ENCODE results near the gene ZNF532.

ZNF532 gene

DNA sequence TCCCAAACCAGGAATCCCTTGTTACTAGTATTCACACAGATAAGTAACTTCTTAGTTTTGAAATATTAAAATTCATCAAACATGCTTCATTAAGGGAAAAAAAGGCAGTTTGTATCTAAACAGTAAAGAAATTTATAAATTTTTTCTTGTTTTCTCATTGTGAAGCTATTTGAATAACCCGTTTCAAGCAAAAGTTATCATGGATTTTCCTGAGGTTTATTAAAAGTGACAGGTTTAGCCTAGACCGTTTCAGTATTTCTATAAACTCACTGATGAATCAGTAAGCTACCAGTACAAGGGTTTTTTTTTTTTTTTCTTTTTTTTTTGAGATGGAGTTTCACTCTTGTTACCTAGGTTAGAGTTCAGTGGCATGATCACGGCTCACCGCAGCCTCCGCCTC lies 20.0 kb downstream of the ZNF532 start:
- Histone ChIP-seq H3K27me3 (ENCODE audit: insufficient read depth, poor library complexity, severe bottlenecking) (peaks cover 10% of the 10 kb centered on the region), H3K27ac (replicated peaks) (no peak overlapping the region), H3K4me3 (replicated peaks; ENCODE audit: insufficient read depth, low read length) (no peak overlapping the region)
- no peak for DNase-seq (ENCODE audit: low read depth in 1 of 2, low spot score in 1 of 2)
- TF ChIP-seq SPI1 (IDR thresholded peaks at IDR 0.05; ENCODE audit: borderline replicate concordance, low read depth), result no peak
- TF ChIP-seq, protein P1, sequence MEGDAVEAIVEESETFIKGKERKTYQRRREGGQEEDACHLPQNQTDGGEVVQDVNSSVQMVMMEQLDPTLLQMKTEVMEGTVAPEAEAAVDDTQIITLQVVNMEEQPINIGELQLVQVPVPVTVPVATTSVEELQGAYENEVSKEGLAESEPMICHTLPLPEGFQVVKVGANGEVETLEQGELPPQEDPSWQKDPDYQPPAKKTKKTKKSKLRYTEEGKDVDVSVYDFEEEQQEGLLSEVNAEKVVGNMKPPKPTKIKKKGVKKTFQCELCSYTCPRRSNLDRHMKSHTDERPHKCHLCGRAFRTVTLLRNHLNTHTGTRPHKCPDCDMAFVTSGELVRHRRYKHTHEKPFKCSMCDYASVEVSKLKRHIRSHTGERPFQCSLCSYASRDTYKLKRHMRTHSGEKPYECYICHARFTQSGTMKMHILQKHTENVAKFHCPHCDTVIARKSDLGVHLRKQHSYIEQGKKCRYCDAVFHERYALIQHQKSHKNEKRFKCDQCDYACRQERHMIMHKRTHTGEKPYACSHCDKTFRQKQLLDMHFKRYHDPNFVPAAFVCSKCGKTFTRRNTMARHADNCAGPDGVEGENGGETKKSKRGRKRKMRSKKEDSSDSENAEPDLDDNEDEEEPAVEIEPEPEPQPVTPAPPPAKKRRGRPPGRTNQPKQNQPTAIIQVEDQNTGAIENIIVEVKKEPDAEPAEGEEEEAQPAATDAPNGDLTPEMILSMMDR (IDR thresholded peaks at IDR 0.05; ENCODE audit: insufficient read depth, low read length), result no peak
- TF ChIP-seq GABPA (IDR thresholded peaks at IDR 0.05; ENCODE audit: low read depth), result no peak
- TF ChIP-seq POLR2AphosphoS5 (IDR thresholded peaks at IDR 0.05; ENCODE audit: low read depth), result no peak
- TF ChIP-seq, protein P2, sequence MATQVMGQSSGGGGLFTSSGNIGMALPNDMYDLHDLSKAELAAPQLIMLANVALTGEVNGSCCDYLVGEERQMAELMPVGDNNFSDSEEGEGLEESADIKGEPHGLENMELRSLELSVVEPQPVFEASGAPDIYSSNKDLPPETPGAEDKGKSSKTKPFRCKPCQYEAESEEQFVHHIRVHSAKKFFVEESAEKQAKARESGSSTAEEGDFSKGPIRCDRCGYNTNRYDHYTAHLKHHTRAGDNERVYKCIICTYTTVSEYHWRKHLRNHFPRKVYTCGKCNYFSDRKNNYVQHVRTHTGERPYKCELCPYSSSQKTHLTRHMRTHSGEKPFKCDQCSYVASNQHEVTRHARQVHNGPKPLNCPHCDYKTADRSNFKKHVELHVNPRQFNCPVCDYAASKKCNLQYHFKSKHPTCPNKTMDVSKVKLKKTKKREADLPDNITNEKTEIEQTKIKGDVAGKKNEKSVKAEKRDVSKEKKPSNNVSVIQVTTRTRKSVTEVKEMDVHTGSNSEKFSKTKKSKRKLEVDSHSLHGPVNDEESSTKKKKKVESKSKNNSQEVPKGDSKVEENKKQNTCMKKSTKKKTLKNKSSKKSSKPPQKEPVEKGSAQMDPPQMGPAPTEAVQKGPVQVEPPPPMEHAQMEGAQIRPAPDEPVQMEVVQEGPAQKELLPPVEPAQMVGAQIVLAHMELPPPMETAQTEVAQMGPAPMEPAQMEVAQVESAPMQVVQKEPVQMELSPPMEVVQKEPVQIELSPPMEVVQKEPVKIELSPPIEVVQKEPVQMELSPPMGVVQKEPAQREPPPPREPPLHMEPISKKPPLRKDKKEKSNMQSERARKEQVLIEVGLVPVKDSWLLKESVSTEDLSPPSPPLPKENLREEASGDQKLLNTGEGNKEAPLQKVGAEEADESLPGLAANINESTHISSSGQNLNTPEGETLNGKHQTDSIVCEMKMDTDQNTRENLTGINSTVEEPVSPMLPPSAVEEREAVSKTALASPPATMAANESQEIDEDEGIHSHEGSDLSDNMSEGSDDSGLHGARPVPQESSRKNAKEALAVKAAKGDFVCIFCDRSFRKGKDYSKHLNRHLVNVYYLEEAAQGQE (IDR thresholded peaks at IDR 0.05; ENCODE audit: insufficient replicate concordance, low read depth), result no peak

GRCh38 chr18:58886431-58886830 lies 21.8 kb downstream of the ZNF532 start:
- TF ChIP-seq POLR2AphosphoS5 (IDR thresholded peaks at IDR 0.05; ENCODE audit: low read depth), result no peak
- TF ChIP-seq, protein P1 (IDR thresholded peaks at IDR 0.05; ENCODE audit: insufficient read depth, low read length), result no peak
- TF ChIP-seq, protein P2 (IDR thresholded peaks at IDR 0.05; ENCODE audit: insufficient replicate concordance, low read depth), result no peak
- no peak for TF ChIP-seq GABPA (IDR thresholded peaks at IDR 0.05; ENCODE audit: low read depth)
- no peak for TF ChIP-seq SPI1 (IDR thresholded peaks at IDR 0.05; ENCODE audit: borderline replicate concordance, low read depth)
- peaks cover 11% of the 10 kb centered on the region for H3K27me3 ChIP-seq (ENCODE audit: insufficient read depth, poor library complexity, severe bottlenecking)
- no peak for DNase-seq (ENCODE audit: low read depth in 1 of 2, low spot score in 1 of 2)
- no peak overlapping the region for H3K4me3 ChIP-seq (replicated peaks; ENCODE audit: insufficient read depth, low read length)
- H3K27ac ChIP-seq (replicated peaks), result no peak overlapping the region

GRCh38 chr18:58886864-58887612 lies 22.4 kb downstream of the ZNF532 start:
- H3K4me3 ChIP-seq (replicated peaks; ENCODE audit: insufficient read depth, low read length), result no peak overlapping the region

More at GRCh38 chr18:58886864-58887612, 22.4 kb downstream of the ZNF532 start:
- TF ChIP-seq, protein P2 (IDR thresholded peaks at IDR 0.05; ENCODE audit: insufficient replicate concordance, low read depth), result no peak
- TF ChIP-seq POLR2AphosphoS5 (IDR thresholded peaks at IDR 0.05; ENCODE audit: low read depth) (no peak), GABPA (IDR thresholded peaks at IDR 0.05; ENCODE audit: low read depth) (0 out of 2 replicates have a peak, but pooled peaks have one; percentile 52), SPI1 (IDR thresholded peaks at IDR 0.05; ENCODE audit: borderline replicate concordance, low read depth) (no peak)
- TF ChIP-seq, protein P1 (IDR thresholded peaks at IDR 0.05; ENCODE audit: insufficient read depth, low read length), result no peak
- no peak overlapping the region for H3K27ac ChIP-seq (replicated peaks)
- peak in 1 of 2 experiments; percentile 48 for DNase-seq (ENCODE audit: low read depth in 1 of 2, low spot score in 1 of 2)
- H3K27me3 ChIP-seq (ENCODE audit: insufficient read depth, poor library complexity, severe bottlenecking), result peaks cover 14% of the 10 kb centered on the region

Data from HL-60 (cell line).